PC-3 (cell line): ENCODE results near the gene APCDD1L. TPM values are rescaled to one million over a fixed set of nuclear protein-coding genes. Genes with fewer than 3 reads are reported as not detected.
A peak's percentile ranks its signal among the peaks of the same experiment; 100 is the strongest.

ENCODE experiments used
- ATAC-seq: fragments of 200-7000 bp; cut with Tn5 transposase; 2 replicates; pipeline ENCODE4 v1.9.1; 2020; ENCODE audit warnings: mild to moderate bottlenecking, moderate library complexity
- Bru-seq: library from RNA; stranded (reverse); fragments of 400-500 nt; gene quantifications from one replicate; lab custom pipeline; 2021; lab: Mats Ljungman, UMichigan
- BruChase-seq, 2 experiments: library from RNA; stranded (reverse); fragments of 400-500 nt; gene quantifications; one replicate each; lab custom pipeline; 2021; lab: Mats Ljungman, UMichigan
- BruUV-seq: library from RNA; stranded (reverse); fragments of 400-500 nt; replicated peaks from 2 replicates; lab custom pipeline; 2021; lab: Mats Ljungman, UMichigan
- CTCF ChIA-PET: fragments of 300-600 bp; sonication (Branson Sonifier 250); formaldehyde crosslinking; loops from one replicate; lab custom pipeline; 2022; ENCODE audit warnings: antibody characterized with exemption; lab: Charles Lee
- POLR2A ChIA-PET: fragments of 300-600 bp; sonication (Branson Sonifier 250); formaldehyde crosslinking; loops from one replicate; lab custom pipeline; 2022; ENCODE audit warnings: antibody characterized with exemption; ENCODE audit not compliant: unreplicated experiment; lab: Charles Lee
- DNase-seq: peaks from one replicate; pipeline ENCODE4 v3.0.0-alpha.2; 2015
- H2AFZ ChIP-seq: fragments of 300-600 bp; sonication (generic); 2 replicates; pipeline ENCODE4 v1.6.0; 2016; ENCODE audit warnings: antibody characterized with exemption, low read length
- H3F3A ChIP-seq: fragments of 300-600 bp; sonication (generic); one replicate; pipeline ENCODE4 v1.6.0; 2017; ENCODE audit warnings: antibody characterized with exemption, low read length, control low read depth, mild to moderate bottlenecking; ENCODE audit not compliant: unreplicated experiment
- H3K27ac ChIP-seq: fragments of 300-600 bp; sonication (generic); 2 replicates; pipeline ENCODE4 v1.5.1; 2016; ENCODE audit warnings: mild to moderate bottlenecking, low read length
- H3K27me3 ChIP-seq: fragments of 300-600 bp; sonication (generic); 2 replicates; pipeline ENCODE4 v1.6.1; 2016; ENCODE audit warnings: low read length, mixed read lengths
- H3K36me3 ChIP-seq: fragments of 300-600 bp; sonication (generic); 2 replicates; pipeline ENCODE4 v1.6.1; 2016; ENCODE audit warnings: low read depth, mixed run types, low read length, mixed read lengths
- H3K4me1 ChIP-seq: fragments of 300-600 bp; sonication (generic); 2 replicates; pipeline ENCODE4 v1.5.1; 2016; ENCODE audit warnings: low read length; ENCODE audit not compliant: insufficient read depth
- H3K4me2 ChIP-seq: fragments of 300-600 bp; sonication (generic); 2 replicates; pipeline ENCODE4 v1.6.0; 2016; ENCODE audit warnings: low read length
- H3K4me3 ChIP-seq: fragments of 300-600 bp; sonication (generic); 2 replicates; pipeline ENCODE4 v1.5.1; 2016; ENCODE audit warnings: mild to moderate bottlenecking, low read length, mixed read lengths
- H3K79me2 ChIP-seq: fragments of 300-600 bp; sonication (generic); 2 replicates; pipeline ENCODE4 v1.6.1; 2017; ENCODE audit warnings: low read length, mixed read lengths
- H3K9ac ChIP-seq: fragments of 300-600 bp; sonication (generic); 2 replicates; pipeline ENCODE4 v1.6.0; 2016; ENCODE audit warnings: mild to moderate bottlenecking, low read length
- H3K9me2 ChIP-seq: fragments of 300-600 bp; sonication (generic); replicated peaks from 2 replicates; pipeline ENCODE4 v1.6.1; 2016; ENCODE audit warnings: mixed run types, low read length, mixed read lengths
- H3K9me3 ChIP-seq: fragments of 300-600 bp; sonication (generic); 2 replicates; pipeline ENCODE4 v1.6.1; 2016; ENCODE audit warnings: low read length, mixed read lengths
- H4K20me1 ChIP-seq: fragments of 300-600 bp; sonication (generic); 2 replicates; pipeline ENCODE4 v1.6.1; 2016; ENCODE audit warnings: low read length, mixed read lengths
- EZH2 ChIP-seq: fragments of 300-600 bp; sonication (generic); IDR thresholded peaks from one replicate; pipeline ENCODE4 v1.6.1; 2017; ENCODE audit warnings: antibody characterized with exemption, mild to moderate bottlenecking, low read length; ENCODE audit not compliant: unreplicated experiment
- EZH2phosphoT487 ChIP-seq: fragments of 300-600 bp; sonication (generic); IDR thresholded peaks from 2 replicates; pipeline ENCODE4 v1.6.1; 2018; ENCODE audit warnings: mild to moderate bottlenecking, antibody characterized with exemption, low read length, borderline replicate concordance
- intact Hi-C: fragments of 100-400 bp; cut with micrococcal nuclease; formaldehyde crosslinking; loops from 2 replicates; pipeline ENCODE4 v1.9.0; 2023
- long read RNA-seq: library from polyadenylated mRNA; unstranded; transcript quantifications from one replicate; pipeline ENCODE4 v2.0.0, GENCODE V29; 2021; ENCODE audit not compliant: unreplicated experiment
- total RNA-seq: library from RNA; depleted of rRNA; stranded (reverse); fragments of >200 nt; gene quantifications from 2 replicates; pipeline ENCODE4 v1.2.3, GENCODE V29; 2014; rRNA removed
- TF ChIP-seq, protein P1 (sequence below): fragments of 300-600 bp; sonication (generic); conservative IDR thresholded peaks from 2 replicates; pipeline ENCODE4 v1.5.1; 2017; ENCODE audit warnings: antibody characterized with exemption, low read depth, mild to moderate bottlenecking, low read length

APCDD1L gene
- total RNA-seq (2.0 and 4.9 TPM in 2 replicates), Bru-seq, nascent RNA (percentile 55 among the genes with signal in this experiment), BruChase-seq, experiment 1, labeled RNA remaining after a 6-hour chase (percentile 53 among the genes with signal in this experiment), BruChase-seq, experiment 2, labeled RNA remaining after a 2-hour chase (percentile 52 among the genes with signal in this experiment)
- long read RNA-seq, partial matches to known transcripts = 3 of 26 reads
- long read RNA-seq, other reads (novel, unspliced or antisense) = 21 of 26 reads

DNA sequence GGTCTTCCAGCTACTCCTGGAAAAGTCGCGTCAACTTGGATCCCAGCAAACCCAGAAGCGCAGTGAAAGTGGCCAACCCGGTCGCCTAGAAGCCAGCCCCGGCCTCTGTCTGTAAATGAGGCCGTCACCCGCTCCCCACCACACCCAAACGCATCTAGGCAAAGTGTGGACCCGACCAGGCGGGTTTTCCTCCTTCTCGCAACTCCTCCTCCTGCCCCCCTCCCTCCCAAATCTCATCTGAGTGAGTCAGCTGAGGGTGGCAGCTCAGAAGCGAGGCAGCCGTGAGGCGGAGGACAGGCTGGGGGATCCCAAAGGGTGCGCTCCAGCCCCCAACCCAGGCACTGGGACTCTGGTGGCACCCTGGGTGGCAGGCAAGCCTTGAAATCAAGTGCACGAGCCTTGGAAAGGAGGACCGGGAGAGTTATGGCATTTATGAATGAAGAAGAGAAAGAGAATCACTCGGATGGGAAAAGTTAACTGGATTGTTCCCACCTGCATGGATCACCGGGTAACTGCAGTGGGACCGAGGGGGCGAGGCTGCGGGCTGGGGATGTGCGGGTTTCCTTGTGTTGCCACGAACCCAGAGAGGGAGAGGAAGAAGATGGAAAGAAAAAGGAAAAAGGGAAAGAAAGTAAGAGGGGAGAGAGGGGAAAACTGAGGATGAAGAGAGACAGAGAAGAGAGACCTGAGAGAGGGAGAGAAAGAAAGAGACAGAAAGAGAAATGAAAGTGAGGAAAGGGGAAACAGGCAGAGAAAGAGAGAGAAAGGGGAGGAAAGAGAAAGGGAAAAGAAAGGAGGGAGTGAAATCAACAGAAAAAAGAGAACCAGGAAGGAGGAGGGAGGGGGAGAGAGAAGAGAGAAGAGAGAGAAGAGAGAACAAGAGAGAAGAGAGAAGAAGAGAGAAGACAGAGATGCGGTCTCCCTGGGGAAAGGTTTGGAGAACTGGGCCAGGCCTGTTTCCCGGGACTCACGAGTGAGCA is at the start of gene APCDD1L:
APCDD1L (minus strand) TSS at position 167 of the 980 bp plus-strand sequence. CDS start 692 bp downstream, outside the sequence.
- CTCF ChIA-PET = no interaction called here

DNA sequence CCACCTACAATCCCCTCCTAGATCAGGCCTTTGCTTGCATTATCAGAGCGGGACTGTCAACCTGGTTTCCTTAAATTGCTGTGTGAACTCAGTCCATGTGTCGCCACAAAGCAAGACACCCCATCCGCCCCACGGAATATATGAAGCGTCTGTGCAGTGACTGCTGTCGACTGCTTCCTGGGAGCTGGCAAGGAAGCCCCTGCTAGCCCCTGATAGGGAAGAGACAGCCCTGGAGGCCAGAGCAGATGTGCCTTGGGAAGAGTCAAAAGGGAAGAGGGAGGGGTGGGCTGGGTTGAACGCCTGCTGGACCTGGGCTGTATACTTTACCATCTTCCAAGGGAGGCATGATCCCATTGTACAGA is 44.1 kb upstream of the APCDD1L start:
- TF ChIP-seq EZH2 = no peak
- TF ChIP-seq EZH2phosphoT487 = no peak
- TF ChIP-seq, protein P1, sequence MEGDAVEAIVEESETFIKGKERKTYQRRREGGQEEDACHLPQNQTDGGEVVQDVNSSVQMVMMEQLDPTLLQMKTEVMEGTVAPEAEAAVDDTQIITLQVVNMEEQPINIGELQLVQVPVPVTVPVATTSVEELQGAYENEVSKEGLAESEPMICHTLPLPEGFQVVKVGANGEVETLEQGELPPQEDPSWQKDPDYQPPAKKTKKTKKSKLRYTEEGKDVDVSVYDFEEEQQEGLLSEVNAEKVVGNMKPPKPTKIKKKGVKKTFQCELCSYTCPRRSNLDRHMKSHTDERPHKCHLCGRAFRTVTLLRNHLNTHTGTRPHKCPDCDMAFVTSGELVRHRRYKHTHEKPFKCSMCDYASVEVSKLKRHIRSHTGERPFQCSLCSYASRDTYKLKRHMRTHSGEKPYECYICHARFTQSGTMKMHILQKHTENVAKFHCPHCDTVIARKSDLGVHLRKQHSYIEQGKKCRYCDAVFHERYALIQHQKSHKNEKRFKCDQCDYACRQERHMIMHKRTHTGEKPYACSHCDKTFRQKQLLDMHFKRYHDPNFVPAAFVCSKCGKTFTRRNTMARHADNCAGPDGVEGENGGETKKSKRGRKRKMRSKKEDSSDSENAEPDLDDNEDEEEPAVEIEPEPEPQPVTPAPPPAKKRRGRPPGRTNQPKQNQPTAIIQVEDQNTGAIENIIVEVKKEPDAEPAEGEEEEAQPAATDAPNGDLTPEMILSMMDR = no peak
- no peaks in the 10 kb centered on the region for H3K9me2 ChIP-seq
- no peak overlapping the region for H2AFZ ChIP-seq
- H3K36me3 ChIP-seq = no peaks in the 10 kb centered on the region
- H3K4me2 ChIP-seq = no peak overlapping the region
- H3K27me3 ChIP-seq = no peaks in the 10 kb centered on the region
- BruUV-seq = no TSS peak
- peaks cover 14% of the 10 kb centered on the region for H3K4me1 ChIP-seq
- DNase-seq (no peak), ATAC-seq (no peak)
- no peaks in the 10 kb centered on the region for H4K20me1 ChIP-seq
- H3K4me3 ChIP-seq = no peak overlapping the region
- H3K79me2 ChIP-seq = no peaks in the 10 kb centered on the region
- no peak overlapping the region for H3K27ac ChIP-seq
- ChIA-PET CTCF (no interaction called here), POLR2A (no interaction called here)
- no peaks in the 10 kb centered on the region for H3K9me3 ChIP-seq
- no peak overlapping the region for H3K9ac ChIP-seq
- no peaks in the 10 kb centered on the region for H3F3A ChIP-seq
- intact Hi-C loops = no loop called here

More for the DNA sequence above, at the start of gene APCDD1L:
- intact Hi-C loops = loop anchor here (10.0 kb wide), 1 partner anchor 129 kb away; no protein-coding TSS in a partner anchor
- H3K9ac ChIP-seq = peak within 1 kb of the TSS; percentile 58
- no peaks in the 10 kb centered on the region for H3K9me2 ChIP-seq
- H3K4me3 ChIP-seq = peak within 1 kb of the TSS; percentile 67
- peak; percentile 89 for DNase-seq
- peaks cover 37% of the 10 kb centered on the region for H3K79me2 ChIP-seq
- peak; percentile 93 for ATAC-seq
- no peaks in the 10 kb centered on the region for H3K9me3 ChIP-seq
- H2AFZ ChIP-seq = peak within 1 kb of the TSS; percentile 83
- no peaks in the 10 kb centered on the region for H3K27me3 ChIP-seq
- no peaks in the 10 kb centered on the region for H4K20me1 ChIP-seq
- no peaks in the 10 kb centered on the region for H3F3A ChIP-seq
- peak within 1 kb of the TSS; percentile 82 for H3K4me2 ChIP-seq
- no peak within 1 kb of the TSS for H3K27ac ChIP-seq
- POLR2A ChIA-PET = interaction anchor here (1.0 kb wide), 1 partner anchor 136 kb away, joined by 3 read pairs; the partner anchor contains the start of gene STX16
- BruUV-seq = TSS peak; percentile 49
- H3K36me3 ChIP-seq = no peaks in the 10 kb centered on the region
- peaks cover 22% of the 10 kb centered on the region for H3K4me1 ChIP-seq
- TF ChIP-seq EZH2phosphoT487 (no peak), EZH2 (no peak)
- TF ChIP-seq, protein P1 = no peak
